IMR-90 (cell line): ENCODE measurements around the gene KCNK18. TPM values are rescaled to one million over a fixed set of nuclear protein-coding genes. Genes with fewer than 3 reads are reported as not detected.

Experiments
- ATAC-seq: fragments of 200-7000 bp; cut with Tn5 transposase; 2 replicates; pipeline ENCODE4 v1.9.1; 2020; ENCODE audit warnings: low read depth, mild to moderate bottlenecking, moderate library complexity
- BruUV-seq: library from RNA; stranded (reverse); fragments of 400-500 nt; replicated peaks from 2 replicates; lab custom pipeline; 2021; lab: Mats Ljungman, UMichigan
- CTCF ChIA-PET: fragments of 300-600 bp; formaldehyde crosslinking; extraction: SDS; loops from one replicate; lab custom pipeline; 2021; ENCODE audit warnings: antibody characterized with exemption; lab: Yijun Ruan, JAX
- POLR2A ChIA-PET: fragments of 300-600 bp; sonication (Branson Sonifier 250); formaldehyde crosslinking; loops from one replicate; lab custom pipeline; 2022; ENCODE audit warnings: antibody characterized with exemption; ENCODE audit not compliant: unreplicated experiment; lab: Charles Lee
- DNase-seq: peaks from one replicate; pipeline ENCODE4 v3.0.0; 2013
- H2AFZ ChIP-seq: replicated peaks from 2 replicates; pipeline ENCODE3; 2013; ENCODE audit warnings: low read length, mild to moderate bottlenecking; ENCODE audit not compliant: poor library complexity
- H2AK5ac ChIP-seq: 2 replicates; pipeline ENCODE4 v1.6.1; 2013; ENCODE audit warnings: low read depth, low read length, inconsistent platforms
- H2AK9ac ChIP-seq: replicated peaks from 2 replicates; pipeline ENCODE3; 2013; ENCODE audit warnings: mild to moderate bottlenecking, low read depth, low read length, moderate library complexity; ENCODE audit not compliant: poor library complexity
- H2BK120ac ChIP-seq: 2 replicates; pipeline ENCODE4 v1.6.1; 2013; ENCODE audit warnings: low read depth, low read length, inconsistent platforms
- H2BK15ac ChIP-seq: 3 replicates; pipeline ENCODE4 v1.6.1; 2013; ENCODE audit warnings: low read depth, low read length, inconsistent platforms
- H2BK20ac ChIP-seq: 2 replicates; pipeline ENCODE4 v1.6.1; 2013; ENCODE audit warnings: low read depth, mild to moderate bottlenecking, inconsistent platforms, low read length, moderate library complexity
- H2BK5ac ChIP-seq: 2 replicates; pipeline ENCODE4 v1.6.1; 2013; ENCODE audit warnings: mild to moderate bottlenecking, low read depth, low read length, inconsistent platforms; ENCODE audit not compliant: poor library complexity, severe bottlenecking
- H3K14ac ChIP-seq: replicated peaks from 2 replicates; pipeline ENCODE4 v1.6.1; 2013; ENCODE audit warnings: low read depth, low read length, inconsistent platforms
- H3K18ac ChIP-seq: 2 replicates; pipeline ENCODE4 v1.6.1; 2013; ENCODE audit warnings: low read depth, low read length, control low read depth
- H3K23ac ChIP-seq: 2 replicates; pipeline ENCODE4 v1.6.1; 2013; ENCODE audit warnings: low read depth, low read length, inconsistent platforms
- H3K27ac ChIP-seq: 2 replicates; pipeline ENCODE4 v1.5.1; 2013; ENCODE audit warnings: mild to moderate bottlenecking, control low read depth, low read length; ENCODE audit not compliant: insufficient read depth
- H3K27me3 ChIP-seq: 2 replicates; pipeline ENCODE4 v1.6.1; 2013; ENCODE audit warnings: low read length; ENCODE audit not compliant: control insufficient read depth, insufficient read depth
- H3K36me3 ChIP-seq: 2 replicates; pipeline ENCODE4 v1.6.1; 2013; ENCODE audit warnings: low read length, mixed read lengths; ENCODE audit not compliant: control insufficient read depth, insufficient read depth
- H3K4ac ChIP-seq: 2 replicates; pipeline ENCODE4 v1.6.1; 2013; ENCODE audit warnings: low read depth, low read length, inconsistent platforms
- H3K4me1 ChIP-seq: 2 replicates; pipeline ENCODE4 v1.6.1; 2013; ENCODE audit warnings: low read length, mixed read lengths; ENCODE audit not compliant: control insufficient read depth, insufficient read depth
- H3K4me2 ChIP-seq: 2 replicates; pipeline ENCODE4 v1.6.1; 2013; ENCODE audit warnings: low read depth, mild to moderate bottlenecking, control low read depth, low read length, moderate library complexity
- H3K4me3 ChIP-seq: 2 replicates; pipeline ENCODE4 v1.5.1; 2013; ENCODE audit warnings: low read depth, mild to moderate bottlenecking, control low read depth, low read length, moderate library complexity; ENCODE audit not compliant: insufficient read depth
- H3K56ac ChIP-seq: 2 replicates; pipeline ENCODE4 v1.6.1; 2013; ENCODE audit warnings: low read length, inconsistent platforms; ENCODE audit not compliant: insufficient read depth; ENCODE audit errors: extremely low read depth
- H3K79me1 ChIP-seq, 2 experiments: 2 replicates each; pipeline ENCODE4 v1.6.1; 2013; ENCODE audit warnings: low read length in 2 of 2, inconsistent platforms in 1 of 2, low read depth in 1 of 2
- H3K9ac ChIP-seq: 2 replicates; pipeline ENCODE4 v1.6.1; 2013; ENCODE audit warnings: low read depth, low read length, control low read depth
- H3K9me1 ChIP-seq: 2 replicates; pipeline ENCODE4 v1.6.1; 2013; ENCODE audit warnings: low read length, inconsistent platforms; ENCODE audit not compliant: insufficient read depth
- H3K9me3 ChIP-seq: 2 replicates; pipeline ENCODE4 v1.6.1; 2013; ENCODE audit warnings: low read length; ENCODE audit not compliant: control insufficient read depth, insufficient read depth
- H4K20me1 ChIP-seq: 2 replicates; pipeline ENCODE4 v1.6.1; 2013; ENCODE audit warnings: low read length, inconsistent platforms; ENCODE audit not compliant: insufficient read depth
- H4K5ac ChIP-seq: 2 replicates; pipeline ENCODE4 v1.6.1; 2013; ENCODE audit warnings: mild to moderate bottlenecking, low read depth, low read length, control low read depth
- H4K8ac ChIP-seq, 2 experiments: 2 replicates each; pipeline ENCODE4 v1.6.1; 2013; ENCODE audit warnings: low read depth in 2 of 2, low read length in 2 of 2, control low read depth in 1 of 2, inconsistent platforms in 1 of 2
- H4K91ac ChIP-seq: 2 replicates; pipeline ENCODE4 v1.6.1; 2013; ENCODE audit warnings: low read depth, low read length, inconsistent platforms; ENCODE audit not compliant: insufficient read depth
- CEBPB ChIP-seq: IDR thresholded peaks from 2 replicates; pipeline ENCODE4 v1.6.1; 2012; ENCODE audit warnings: low read depth, low read length, improper control_type of control experiment
- FOS ChIP-seq: fragments of 150-350 bp; IDR thresholded peaks from 2 replicates; pipeline ENCODE4 v1.6.1; 2016; ENCODE audit warnings: low read depth, low read length
- RAD21 ChIP-seq: IDR thresholded peaks from 2 replicates; pipeline ENCODE4 v1.6.1; 2012; ENCODE audit warnings: low read length, improper control_type of control experiment
- RFX5 ChIP-seq: IDR thresholded peaks from 2 replicates; pipeline ENCODE4 v1.8.0; 2012; ENCODE audit warnings: low read depth, mild to moderate bottlenecking, low read length, moderate library complexity
- SMC3 ChIP-seq: fragments of 150-350 bp; IDR thresholded peaks from 2 replicates; pipeline ENCODE4 v1.6.1; 2016; ENCODE audit warnings: low read depth, mild to moderate bottlenecking, antibody characterized with exemption, low read length, moderate library complexity
- WGBS, 2 experiments: methylation state at CpG; one replicate each; pipeline versions ENCODE4 v1.1.5 to v1.1.7; 2013; ENCODE audit warnings: missing lambda C conversion rate in 2 of 2; ENCODE audit not compliant: insufficient read length in 1 of 2; ENCODE audit errors: extremely low coverage in 2 of 2; 5-methylcytosine and 5-hydroxymethylcytosine counted together
- dilution Hi-C: fragments of 300-500 bp; cut with HindIII; formaldehyde crosslinking; loops from one replicate; pipeline ENCODE4 v1.14.3; 2018; ENCODE audit warnings: low sequenced_read_pairs; ENCODE audit not compliant: unreplicated experiment
- in situ Hi-C: fragments of 300-500 bp; cut with MboI; formaldehyde crosslinking; loops from 3 replicates; pipeline ENCODE4 v1.14.3; 2019; ENCODE audit warnings: low sequenced_read_pairs, inconsistent platforms, mixed read lengths
- intact Hi-C: fragments of 100-400 bp; cut with micrococcal nuclease; formaldehyde crosslinking; loops from 2 replicates; pipeline ENCODE4 v1.10.0; 2022
- polyA plus RNA-seq, 3 experiments: library from polyadenylated mRNA; depleted of rRNA; stranded (reverse); fragments of >200 nt; gene quantifications; 2 replicates each; pipeline ENCODE4 v1.2.3, GENCODE V29; 2012; ENCODE audit warnings: low replicate concordance in 1 of 3
- total RNA-seq: library from RNA; depleted of rRNA; stranded (reverse); fragments of >200 nt; gene quantifications from 2 replicates; pipeline ENCODE4 v1.2.3, GENCODE V29; 2012
- TF ChIP-seq, protein P1 (sequence below): conservative IDR thresholded peaks from 2 replicates; pipeline ENCODE4 v1.5.1; 2012; ENCODE audit warnings: mild to moderate bottlenecking, low read depth, low read length, improper control_type of control experiment

Gene KCNK18
- total and polyA plus RNA-seq, 2 of the 4 experiments (the other 2 are of a cell fraction), result not detected

- dilution Hi-C loops, result no loop called here
- no peaks in the 10 kb centered on the region for H4K20me1 ChIP-seq
- H3K79me1 ChIP-seq, result no peaks in the 10 kb centered on the region
- ATAC-seq (peak; percentile 70), DNase-seq (peak; percentile 68)
- no peak overlapping the region for H2BK5ac ChIP-seq
- no peak overlapping the region for H4K91ac ChIP-seq
- H3K9ac ChIP-seq, result no peak overlapping the region
- no peak overlapping the region for H4K8ac ChIP-seq
- no peak overlapping the region for H3K23ac ChIP-seq
- no peak overlapping the region for H3K18ac ChIP-seq
- H2AK9ac ChIP-seq, result no peak overlapping the region
- H2AFZ ChIP-seq, result peak overlapping the region; percentile 89
- no peaks in the 10 kb centered on the region for H3K9me1 ChIP-seq
- no peak overlapping the region for H3K4me3 ChIP-seq
- no peak overlapping the region for H2BK15ac ChIP-seq
- H2AK5ac ChIP-seq, result no peak overlapping the region
- WGBS, 2 experiments, result no CpG with 5 or more reads among the region's 12 CpGs
- no peak overlapping the region for H3K56ac ChIP-seq
- no peak overlapping the region for H2BK120ac ChIP-seq
- BruUV-seq, result no TSS peak
- H2BK20ac ChIP-seq, result no peak overlapping the region
- intact Hi-C loops, result loop anchor here (1.0 to 2.0 kb wide), 4 partner anchors 339 to 731 kb away; no protein-coding TSS in a partner anchor
- H3K4ac ChIP-seq, result no peak overlapping the region
- in situ Hi-C loops, result loop anchor here (5.0 kb wide), 1 partner anchor 504 kb away; no protein-coding TSS in a partner anchor
- H3K14ac ChIP-seq, result no peak overlapping the region
- no peak overlapping the region for H4K5ac ChIP-seq
- CTCF ChIA-PET, result interaction anchor here (0.5 to 1.2 kb wide), 5 partner anchors 384 to 539 kb away, joined by 3 to 4 read pairs (median 3); no protein-coding TSS in a partner anchor
- POLR2A ChIA-PET, result no interaction called here
- H3K36me3 ChIP-seq, result no peaks in the 10 kb centered on the region
- H3K4me1 ChIP-seq, result no peaks in the 10 kb centered on the region
- no peak overlapping the region for H3K27ac ChIP-seq
- peak overlapping the region; percentile 19 for H3K4me2 ChIP-seq
- H3K27me3 ChIP-seq, result peaks cover 12% of the 10 kb centered on the region
- TF ChIP-seq RAD21 (peak; percentile 87), SMC3 (peak; percentile 67), FOS (no peak), CEBPB (peak; percentile 98), RFX5 (no peak)
- TF ChIP-seq, protein P1, sequence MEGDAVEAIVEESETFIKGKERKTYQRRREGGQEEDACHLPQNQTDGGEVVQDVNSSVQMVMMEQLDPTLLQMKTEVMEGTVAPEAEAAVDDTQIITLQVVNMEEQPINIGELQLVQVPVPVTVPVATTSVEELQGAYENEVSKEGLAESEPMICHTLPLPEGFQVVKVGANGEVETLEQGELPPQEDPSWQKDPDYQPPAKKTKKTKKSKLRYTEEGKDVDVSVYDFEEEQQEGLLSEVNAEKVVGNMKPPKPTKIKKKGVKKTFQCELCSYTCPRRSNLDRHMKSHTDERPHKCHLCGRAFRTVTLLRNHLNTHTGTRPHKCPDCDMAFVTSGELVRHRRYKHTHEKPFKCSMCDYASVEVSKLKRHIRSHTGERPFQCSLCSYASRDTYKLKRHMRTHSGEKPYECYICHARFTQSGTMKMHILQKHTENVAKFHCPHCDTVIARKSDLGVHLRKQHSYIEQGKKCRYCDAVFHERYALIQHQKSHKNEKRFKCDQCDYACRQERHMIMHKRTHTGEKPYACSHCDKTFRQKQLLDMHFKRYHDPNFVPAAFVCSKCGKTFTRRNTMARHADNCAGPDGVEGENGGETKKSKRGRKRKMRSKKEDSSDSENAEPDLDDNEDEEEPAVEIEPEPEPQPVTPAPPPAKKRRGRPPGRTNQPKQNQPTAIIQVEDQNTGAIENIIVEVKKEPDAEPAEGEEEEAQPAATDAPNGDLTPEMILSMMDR, result peak; percentile 88
- no peaks in the 10 kb centered on the region for H3K9me3 ChIP-seq
Observed at GRCh38 chr10:117175901-117176534, 21.3 kb upstream of the KCNK18 start.
